K562 (cell line): ENCODE results near the gene TFCP2L1. TPM values are rescaled to one million over a fixed set of nuclear protein-coding genes. Genes with fewer than 3 reads are reported as not detected.
A peak's percentile ranks its signal among the peaks of the same experiment; 100 is the strongest.

Experiments
- ATAC-seq: fragments of 200-7000 bp; cut with Tn5 transposase; 3 replicates; pipeline ENCODE4 v1.9.1; 2020; ENCODE audit warnings: moderate library complexity
- BruUV-seq: library from RNA; stranded (reverse); fragments of 400-500 nt; replicated peaks from 2 replicates; lab custom pipeline; 2021; lab: Mats Ljungman, UMichigan
- CTCF ChIA-PET: fragments of 300-600 bp; formaldehyde crosslinking; extraction: SDS; loops from one replicate; lab custom pipeline; 2021; ENCODE audit warnings: low intra/inter-chr PET ratio; lab: Yijun Ruan, JAX
- POLR2A ChIA-PET: fragments of 300-600, 350-650 bp; sonication (Branson Sonifier 250); formaldehyde crosslinking; extraction: SDS; loops from one replicate; lab custom pipeline; 2021; ENCODE audit warnings: antibody characterized with exemption, inconsistent platforms; lab: Yijun Ruan, JAX
- DNase-seq, 4 experiments: peaks; one replicate each; pipeline versions ENCODE4 v3.0.0 to v3.0.0-alpha.2; 2011 to 2018; ENCODE audit warnings: low spot score in 3 of 4, mixed read lengths in 3 of 4; ENCODE audit errors: extremely low read depth in 1 of 4
- FAIRE-seq: peaks from 2 replicates; lab custom pipeline; 2011; peaks lifted over from hg19 to GRCh38; lab: Jason Lieb, UNC
- H2AFZ ChIP-seq: 2 replicates; pipeline ENCODE4 v1.6.0; 2011; ENCODE audit warnings: low read depth, low read length, control low read depth, inconsistent platforms
- H3K27ac ChIP-seq: fragments of 200-600 bp; 3 replicates; pipeline ENCODE4 v1.8.0; 2011; ENCODE audit warnings: low read depth, mild to moderate bottlenecking, control low read depth, inconsistent platforms, low read length, moderate library complexity, mixed read lengths; ENCODE audit errors: extremely low read depth
- H3K27me3 ChIP-seq, 2 experiments: fragments of 300-600 bp in 1 of 2; 2 replicates in 1 of 2; 3 replicates in 1 of 2; pipeline versions ENCODE4 v1.6.0 to v1.8.0; 2011; ENCODE audit warnings: inconsistent platforms in 2 of 2, low read length in 2 of 2, mild to moderate bottlenecking in 1 of 2, mixed read lengths in 1 of 2, moderate library complexity in 1 of 2; ENCODE audit not compliant: control insufficient read depth in 2 of 2, insufficient read depth in 2 of 2
- H3K36me3 ChIP-seq: fragments of 300-600 bp; 3 replicates; pipeline ENCODE4 v1.8.0; 2011; ENCODE audit warnings: mild to moderate bottlenecking, low read length, inconsistent platforms; ENCODE audit not compliant: control insufficient read depth, insufficient read depth
- H3K4me1 ChIP-seq, 2 experiments: fragments of 200-600 bp in 1 of 2; replicated peaks in 1 of 2; 2 replicates in 1 of 2; 3 replicates in 1 of 2; pipeline versions ENCODE4 v1.5.1 to v1.8.0; 2011; ENCODE audit warnings: inconsistent platforms in 2 of 2, low read length in 2 of 2, mild to moderate bottlenecking in 1 of 2, mixed read lengths in 1 of 2, moderate library complexity in 1 of 2; ENCODE audit not compliant: control insufficient read depth in 2 of 2, insufficient read depth in 2 of 2
- H3K4me2 ChIP-seq: 2 replicates; pipeline ENCODE4 v1.6.1; 2011; ENCODE audit warnings: low read length, control low read depth, inconsistent platforms, mixed read lengths; ENCODE audit not compliant: insufficient read depth
- H3K4me3 ChIP-seq: fragments of 200-600 bp; sonication (generic), shearing (Covaris generic); 2 replicates; pipeline ENCODE4 v1.5.1; 2016; ENCODE audit warnings: control low read depth, inconsistent platforms
- H3K79me2 ChIP-seq: fragments of 200-600 bp; 3 replicates; pipeline ENCODE4 v1.8.0; 2011; ENCODE audit warnings: low read length, inconsistent platforms; ENCODE audit not compliant: control insufficient read depth, insufficient read depth
- H3K9ac ChIP-seq, 2 experiments: 2 replicates each; pipeline versions ENCODE4 v1.6.0 to v1.6.1; 2011; ENCODE audit warnings: low read depth in 2 of 2, low read length in 2 of 2, control low read depth in 1 of 2, inconsistent platforms in 1 of 2, mild to moderate bottlenecking in 1 of 2, mixed read lengths in 1 of 2; ENCODE audit not compliant: insufficient read depth in 1 of 2
- H3K9me1 ChIP-seq: one replicate; pipeline ENCODE4 v1.6.0; 2011; ENCODE audit warnings: inconsistent platforms, mild to moderate bottlenecking, low read length, moderate library complexity; ENCODE audit not compliant: control insufficient read depth, insufficient read depth
- H3K9me3 ChIP-seq: replicated peaks from 2 replicates; pipeline ENCODE4 v1.5.1; 2011; ENCODE audit warnings: low read depth, low read length, inconsistent platforms; ENCODE audit not compliant: control insufficient read depth, insufficient read depth
- H4K20me1 ChIP-seq: replicated peaks from 2 replicates; pipeline ENCODE4 v1.6.1; 2011; ENCODE audit warnings: low read length, inconsistent platforms, mixed read lengths; ENCODE audit not compliant: control insufficient read depth, insufficient read depth
- ZNF121 ChIP-seq: sonication (generic); formaldehyde crosslinking; conservative IDR thresholded peaks from 2 replicates; pipeline ENCODE4 v1.8.0; 2022; ENCODE audit warnings: missing genetic modification reagents
- WGBS: fragments of 100-300 bp; shearing (Covaris generic); methylation state at CpG from one replicate; pipeline ENCODE4 v1.1.6; 2016; ENCODE audit warnings: low coverage, mixed read lengths; ENCODE audit not compliant: insufficient coverage; ENCODE audit errors: missing lambda C conversion rate; 5-methylcytosine and 5-hydroxymethylcytosine counted together
- in situ Hi-C: fragments of 300-500 bp; cut with MboI; formaldehyde crosslinking; loops from 4 replicates; pipeline ENCODE4 v1.15.0; 2018; ENCODE audit warnings: inconsistent platforms, mixed read lengths
- intact Hi-C: fragments of 100-400 bp; cut with micrococcal nuclease; formaldehyde crosslinking; loops from 2 replicates; pipeline ENCODE4 v1.14.2; 2022
- polyA plus RNA-seq, 8 experiments: library from polyadenylated mRNA; depleted of rRNA in 4 of 8; stranded (reverse) in 5 of 8; unstranded in 3 of 8; fragments of >200 nt; fragmentation: Nextera tagmentation in 2 of 8; fragmentation: Illumina TruSeq in 1 of 8; extraction: Ambion mirVana in 2 of 8; extraction: Trizol in 1 of 8; gene quantifications; 2 replicates each; pipeline versions ENCODE4 v1.2.1 to v1.2.3, GENCODE V29; 2011 to 2014; ENCODE audit warnings: inconsistent platforms in 1 of 8, missing spikeins in 1 of 8
- total RNA-seq, 7 experiments: library from RNA; depleted of rRNA in 6 of 7; stranded (reverse); fragments of >200 nt in 6 of 7; fragmentation: Illumina TruSeq in 2 of 7; extraction: Trizol in 2 of 7; gene quantifications; 2 replicates each; pipeline versions ENCODE4 v1.2.1 to v1.2.3, GENCODE V29; 2011 to 2021; ENCODE audit warnings: low replicate concordance in 1 of 7
- TF ChIP-seq, protein P1 (sequence below), 2 experiments: fragments of 450-650 bp in 1 of 2; IDR thresholded peaks; 2 replicates each; pipeline ENCODE4 v1.6.1; 2011 to 2017; ENCODE audit warnings: low read depth in 2 of 2, antibody characterized with exemption in 1 of 2, borderline replicate concordance in 1 of 2, low read length in 1 of 2, mild to moderate bottlenecking in 1 of 2, mixed read lengths in 1 of 2; ENCODE audit not compliant: control insufficient read depth in 1 of 2

The TFCP2L1 gene
- total and polyA plus RNA-seq, 9 of the 15 experiments (the other 6 are each of a cell fraction or from before 2014, with no cell fraction given): 0.08 to 1.00 (median 0.42) TPM

DNA sequence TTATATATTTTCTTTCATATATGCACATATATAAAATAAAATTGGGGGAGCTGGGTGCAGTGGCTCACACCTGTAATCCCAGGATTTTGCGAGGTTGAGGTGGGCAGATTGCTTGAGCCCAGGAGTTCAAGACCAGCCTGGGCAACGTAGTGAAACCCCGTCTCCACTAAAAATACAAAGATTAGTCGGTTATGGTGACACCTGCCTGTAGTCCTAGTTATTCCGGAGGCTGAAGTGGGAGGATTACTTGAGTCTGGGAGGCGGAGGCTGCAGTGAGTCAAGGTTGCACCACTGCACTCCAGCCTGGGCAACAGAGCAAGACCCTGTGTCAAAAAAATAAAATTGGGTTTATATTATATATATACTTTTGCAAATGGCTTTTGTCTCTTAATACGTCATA is 39.6 kb upstream of the TFCP2L1 start:
- CTCF ChIA-PET: no interaction called here

More for the DNA sequence above, 39.6 kb upstream of the TFCP2L1 start:
- POLR2A ChIA-PET: no interaction called here
- in situ Hi-C loops: loop anchor here (10.0 kb wide), 1 partner anchor 230 kb away; no protein-coding TSS in a partner anchor
- H3K9me1 ChIP-seq: no peaks in the 10 kb centered on the region
- no peak overlapping the region for H3K9ac ChIP-seq
- no peak overlapping the region for H3K4me2 ChIP-seq
- H3K4me3 ChIP-seq: no peak overlapping the region
- intact Hi-C loops: loop anchor here (5.0 kb wide), 1 partner anchor 227 kb away; no protein-coding TSS in a partner anchor
- H3K36me3 ChIP-seq: no peaks in the 10 kb centered on the region
- no peaks in the 10 kb centered on the region for H3K79me2 ChIP-seq
- H4K20me1 ChIP-seq: no peaks in the 10 kb centered on the region
- no peak for FAIRE-seq
- no TSS peak for BruUV-seq
- no peak for DNase-seq
- 0 out of 2 replicates have a peak, but pooled peaks have one; percentile 9 for TF ChIP-seq ZNF121
- TF ChIP-seq, protein P1, sequence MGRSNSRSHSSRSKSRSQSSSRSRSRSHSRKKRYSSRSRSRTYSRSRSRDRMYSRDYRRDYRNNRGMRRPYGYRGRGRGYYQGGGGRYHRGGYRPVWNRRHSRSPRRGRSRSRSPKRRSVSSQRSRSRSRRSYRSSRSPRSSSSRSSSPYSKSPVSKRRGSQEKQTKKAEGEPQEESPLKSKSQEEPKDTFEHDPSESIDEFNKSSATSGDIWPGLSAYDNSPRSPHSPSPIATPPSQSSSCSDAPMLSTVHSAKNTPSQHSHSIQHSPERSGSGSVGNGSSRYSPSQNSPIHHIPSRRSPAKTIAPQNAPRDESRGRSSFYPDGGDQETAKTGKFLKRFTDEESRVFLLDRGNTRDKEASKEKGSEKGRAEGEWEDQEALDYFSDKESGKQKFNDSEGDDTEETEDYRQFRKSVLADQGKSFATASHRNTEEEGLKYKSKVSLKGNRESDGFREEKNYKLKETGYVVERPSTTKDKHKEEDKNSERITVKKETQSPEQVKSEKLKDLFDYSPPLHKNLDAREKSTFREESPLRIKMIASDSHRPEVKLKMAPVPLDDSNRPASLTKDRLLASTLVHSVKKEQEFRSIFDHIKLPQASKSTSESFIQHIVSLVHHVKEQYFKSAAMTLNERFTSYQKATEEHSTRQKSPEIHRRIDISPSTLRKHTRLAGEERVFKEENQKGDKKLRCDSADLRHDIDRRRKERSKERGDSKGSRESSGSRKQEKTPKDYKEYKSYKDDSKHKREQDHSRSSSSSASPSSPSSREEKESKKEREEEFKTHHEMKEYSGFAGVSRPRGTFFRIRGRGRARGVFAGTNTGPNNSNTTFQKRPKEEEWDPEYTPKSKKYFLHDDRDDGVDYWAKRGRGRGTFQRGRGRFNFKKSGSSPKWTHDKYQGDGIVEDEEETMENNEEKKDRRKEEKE (IDR thresholded peaks at IDR 0.05; ENCODE audit: borderline replicate concordance in 1 of 2, control insufficient read depth in 1 of 2, low read depth in 2 of 2, low read length in 1 of 2): no peak
- no peak for ATAC-seq
- no peaks in the 10 kb centered on the region for H3K4me1 ChIP-seq
- 6% methylated on average over 7 of the region's 7 CpGs for WGBS
- no peaks in the 10 kb centered on the region for H3K9me3 ChIP-seq
- H3K27ac ChIP-seq: no peak overlapping the region
- H2AFZ ChIP-seq: no peak overlapping the region
- peaks cover 11 to 28% of the 10 kb centered on the region in 2 experiments; a peak in 4 of 5 replicates for H3K27me3 ChIP-seq
